SH-SY5Y (cell line): Measurements from ENCODE around the gene KIAA1328.

Experiments used
- GATA2 ChIP-seq: IDR thresholded peaks from 2 replicates; pipeline ENCODE4 v1.6.1; 2011; ENCODE audit warnings: mild to moderate bottlenecking, low read depth, low read length
- GATA3 ChIP-seq: IDR thresholded peaks from 2 replicates; pipeline ENCODE4 v1.6.1; 2011; ENCODE audit warnings: low read depth, mild to moderate bottlenecking, low read length, moderate library complexity

DNA sequence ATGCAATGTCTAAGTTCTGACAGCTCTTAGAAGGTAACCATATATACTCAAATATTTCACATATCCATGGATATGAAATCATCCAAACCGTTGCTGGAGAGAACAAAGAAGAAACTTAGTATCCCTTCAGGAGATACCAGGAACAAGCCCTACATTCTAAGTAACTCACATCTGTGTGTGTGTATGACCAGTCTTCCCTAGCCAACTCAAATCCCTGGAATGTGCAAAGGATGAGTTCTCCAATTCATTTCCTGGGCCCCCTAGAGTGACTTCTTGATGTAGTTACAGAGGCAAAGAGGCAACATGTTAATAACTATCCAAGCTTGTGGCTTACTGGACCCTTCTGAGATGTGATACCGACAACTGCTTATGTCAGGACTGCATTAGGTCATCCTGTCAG, 20.2 kb upstream of the KIAA1328 start:
- no peak for TF ChIP-seq GATA2
- TF ChIP-seq GATA3: no peak
